CD4-positive, alpha-beta T cell treated with Interferon alpha-2 for 1 hour (primary cell): Measurements from ENCODE around the gene BRME1.

Source experiments
- DNase-seq, 2 donors: peaks; one replicate each; pipeline ENCODE4 v3.0.0-alpha.2; 2020 to 2022

Gene BRME1

DNA sequence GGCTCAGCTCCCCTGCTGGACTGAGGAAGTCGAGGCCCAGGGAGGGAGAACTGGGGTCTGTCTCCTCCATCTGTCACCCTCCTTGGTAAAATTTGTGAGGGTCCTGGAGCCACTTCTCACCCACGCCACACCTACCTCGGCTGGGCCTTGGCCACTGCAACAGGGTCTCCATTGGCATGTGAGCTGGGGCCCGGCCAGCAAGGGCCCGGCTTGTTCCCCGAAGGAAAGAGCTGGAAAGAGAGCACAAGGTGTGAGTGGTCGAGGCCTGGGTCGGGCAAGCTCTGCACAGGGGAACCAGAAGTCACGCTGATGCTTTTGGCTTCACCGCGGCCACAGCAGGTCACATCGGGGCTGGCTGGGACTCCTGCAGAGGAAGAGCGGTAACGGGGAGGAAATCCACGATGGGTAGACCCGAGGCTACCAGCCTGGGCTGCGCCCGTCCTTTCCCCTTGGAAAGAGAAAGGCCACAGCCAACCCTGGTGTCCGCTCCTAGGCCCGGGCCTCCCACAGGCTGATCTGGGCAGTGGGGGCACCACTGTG lies 20.0 kb downstream of the BRME1 start:
- DNase-seq, result no peak

DNA sequence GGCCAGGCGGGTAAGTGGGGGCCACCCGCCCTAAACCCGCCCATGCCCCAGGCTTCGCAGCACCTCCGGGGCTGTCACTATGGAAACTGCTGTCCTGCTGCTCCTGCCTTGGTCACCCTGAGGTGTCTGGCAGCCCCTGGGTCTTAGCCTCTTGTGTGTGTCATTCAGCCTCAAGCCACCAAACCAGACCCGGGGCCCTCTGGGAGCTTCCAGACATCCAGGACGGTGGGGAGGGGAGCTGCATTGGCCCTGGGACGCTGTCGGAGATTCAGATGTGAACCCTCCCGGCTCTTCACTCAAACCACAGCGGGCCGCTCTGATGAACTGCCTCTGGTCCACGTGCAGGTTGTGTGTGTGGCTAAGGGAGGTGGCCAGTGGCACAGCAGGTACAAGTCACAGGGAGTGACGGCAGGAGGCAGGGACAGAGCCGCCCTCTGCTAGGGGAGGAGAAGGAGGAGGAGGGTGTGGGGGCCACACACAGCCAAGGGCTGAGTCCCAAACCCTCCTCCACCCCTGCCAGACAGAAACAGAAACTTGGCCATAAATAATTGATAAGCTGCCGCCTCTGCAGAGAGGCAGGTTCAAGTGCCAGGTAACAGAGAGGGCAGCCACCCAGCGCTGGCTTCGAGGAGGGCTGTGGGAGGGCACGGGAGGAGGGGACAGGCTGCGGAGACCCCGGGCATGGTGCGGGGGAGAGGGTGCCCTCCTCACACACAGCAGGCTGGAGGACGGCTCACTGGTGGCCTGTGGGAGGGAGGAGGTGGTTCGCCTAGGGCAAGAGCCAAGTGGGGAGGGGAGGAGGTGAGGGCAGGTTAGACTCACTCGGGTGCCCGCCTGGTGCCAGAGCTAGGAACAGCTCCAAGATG lies 21.0 kb downstream of the BRME1 start:
- DNase-seq, result no peak

DNA sequence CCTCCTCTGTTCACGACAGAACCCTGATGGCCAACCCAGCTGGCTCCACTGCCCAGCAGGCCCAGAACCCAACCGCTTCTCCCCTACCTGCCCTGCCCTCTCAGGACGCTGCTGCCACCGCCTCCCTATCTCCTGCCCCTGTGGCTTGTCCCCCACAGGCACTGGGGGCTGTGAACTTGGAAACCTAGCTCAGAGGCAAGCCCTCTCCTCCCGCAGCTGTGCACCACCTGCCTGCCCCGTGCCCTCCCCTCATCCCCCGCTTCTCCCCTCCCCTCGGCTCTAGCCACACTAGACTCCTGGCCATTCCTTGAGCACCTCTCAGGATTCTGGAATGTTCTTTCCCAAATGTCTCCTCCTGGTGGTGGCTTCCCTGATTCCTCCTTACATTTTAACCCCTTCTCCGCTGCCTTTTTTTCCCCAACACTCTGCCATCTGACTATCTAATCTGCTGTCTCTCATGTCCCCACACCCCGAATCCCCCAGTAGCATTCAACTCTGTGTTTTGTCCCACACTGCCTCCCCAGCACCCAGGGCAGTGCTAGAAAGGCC lies 22.3 kb downstream of the BRME1 start:
- DNase-seq, result no peak

DNA sequence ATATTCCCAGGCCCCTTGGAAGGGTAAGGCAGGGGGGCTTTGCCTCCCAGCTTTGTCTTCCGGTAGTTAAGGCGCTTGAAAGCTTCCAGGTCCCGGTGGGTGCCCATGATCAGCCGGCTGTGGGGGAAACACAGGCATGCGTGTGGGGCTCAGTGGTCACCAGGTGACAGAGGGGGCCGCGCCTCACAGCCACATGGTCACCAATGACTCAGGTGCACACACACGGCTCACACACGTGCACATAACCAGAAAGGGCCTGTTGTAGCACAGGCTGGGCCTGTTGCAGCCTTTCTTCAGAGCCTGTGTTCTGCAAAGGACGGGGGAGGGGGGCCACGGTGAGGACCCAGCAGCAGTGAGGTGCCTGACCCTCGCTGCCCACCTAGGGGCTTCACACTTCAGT lies 23.1 kb downstream of the BRME1 start:
- no peak for DNase-seq

DNA sequence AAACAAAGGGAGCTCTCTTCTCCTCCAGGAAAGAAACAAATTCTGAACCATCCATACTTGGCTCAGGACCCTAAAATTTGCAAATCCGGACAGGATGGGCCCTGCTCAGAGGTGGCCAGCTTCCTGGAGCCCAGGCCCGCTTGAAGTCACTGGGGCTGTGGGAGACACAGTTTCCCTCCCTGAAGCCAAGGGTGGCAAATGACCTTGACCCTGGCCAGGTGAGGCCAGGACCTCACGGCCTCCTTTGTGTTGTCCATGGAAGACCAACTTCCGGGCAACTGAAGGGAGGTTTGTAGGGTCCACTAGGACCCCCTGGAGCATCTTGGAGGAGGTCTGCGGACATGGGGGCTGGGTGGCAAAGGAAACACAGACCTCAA lies 23.5 kb downstream of the BRME1 start:
- no peak for DNase-seq

DNA sequence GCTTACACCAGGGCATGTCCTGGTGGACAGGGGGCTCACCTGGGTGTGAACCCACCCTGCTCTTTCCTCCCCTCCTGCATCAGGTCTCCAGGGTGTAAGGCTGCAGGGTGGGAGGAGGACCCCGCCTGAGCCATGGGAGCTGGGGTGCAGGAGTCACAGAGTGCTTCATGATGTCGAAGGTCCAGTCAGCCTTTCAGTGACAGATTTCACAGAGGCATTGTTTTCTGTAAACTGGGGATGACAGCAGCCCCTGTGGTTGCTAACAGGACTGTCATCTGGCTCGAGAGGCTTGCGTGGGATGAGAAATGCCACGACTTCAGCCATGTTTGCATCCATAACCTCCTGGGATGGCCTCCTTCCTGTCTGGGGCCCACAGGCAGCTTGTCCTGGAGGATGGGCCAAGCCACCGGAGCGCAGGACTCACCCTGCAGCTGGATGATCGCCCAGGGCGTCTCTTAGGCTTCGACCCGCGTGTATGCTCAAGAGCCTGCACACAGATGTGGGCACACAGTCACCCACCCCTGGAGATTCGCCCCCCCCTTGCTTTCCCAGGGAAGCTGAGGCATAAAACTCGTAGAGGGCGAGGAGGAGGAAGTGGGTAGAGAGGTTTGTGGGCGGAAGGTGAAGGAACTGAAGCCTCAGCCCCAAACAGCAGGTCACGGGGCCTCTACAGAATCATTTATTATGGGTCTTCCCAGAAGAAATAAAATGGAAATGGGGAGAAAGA lies 24.1 kb downstream of the BRME1 start:
- peak in 1 of 2 donors; percentile 55 for DNase-seq

DNA sequence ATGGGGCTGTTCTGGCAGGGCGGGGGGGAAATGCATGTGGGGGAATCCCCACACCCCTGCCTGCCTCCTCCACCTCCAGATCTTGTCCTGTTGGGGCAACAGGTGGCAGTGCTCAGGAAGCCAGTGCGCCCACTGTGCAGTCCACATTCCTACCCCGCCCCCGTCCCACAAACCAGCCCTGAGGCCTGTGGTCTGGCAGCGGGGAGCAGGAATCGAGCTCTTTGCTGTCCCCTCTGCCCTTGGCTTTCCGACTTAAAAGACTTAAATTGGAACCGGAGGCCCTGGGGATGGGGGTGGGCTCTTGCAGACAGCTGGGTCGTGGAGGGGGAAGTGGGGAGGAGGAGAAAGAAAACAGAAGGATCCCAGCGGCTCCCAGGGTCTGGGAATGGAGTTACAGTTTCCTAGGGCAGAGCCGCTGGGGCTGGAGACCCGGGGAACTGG lies 24.6 kb downstream of the BRME1 start:
- peak in 1 of 2 donors; percentile 43 for DNase-seq

DNA sequence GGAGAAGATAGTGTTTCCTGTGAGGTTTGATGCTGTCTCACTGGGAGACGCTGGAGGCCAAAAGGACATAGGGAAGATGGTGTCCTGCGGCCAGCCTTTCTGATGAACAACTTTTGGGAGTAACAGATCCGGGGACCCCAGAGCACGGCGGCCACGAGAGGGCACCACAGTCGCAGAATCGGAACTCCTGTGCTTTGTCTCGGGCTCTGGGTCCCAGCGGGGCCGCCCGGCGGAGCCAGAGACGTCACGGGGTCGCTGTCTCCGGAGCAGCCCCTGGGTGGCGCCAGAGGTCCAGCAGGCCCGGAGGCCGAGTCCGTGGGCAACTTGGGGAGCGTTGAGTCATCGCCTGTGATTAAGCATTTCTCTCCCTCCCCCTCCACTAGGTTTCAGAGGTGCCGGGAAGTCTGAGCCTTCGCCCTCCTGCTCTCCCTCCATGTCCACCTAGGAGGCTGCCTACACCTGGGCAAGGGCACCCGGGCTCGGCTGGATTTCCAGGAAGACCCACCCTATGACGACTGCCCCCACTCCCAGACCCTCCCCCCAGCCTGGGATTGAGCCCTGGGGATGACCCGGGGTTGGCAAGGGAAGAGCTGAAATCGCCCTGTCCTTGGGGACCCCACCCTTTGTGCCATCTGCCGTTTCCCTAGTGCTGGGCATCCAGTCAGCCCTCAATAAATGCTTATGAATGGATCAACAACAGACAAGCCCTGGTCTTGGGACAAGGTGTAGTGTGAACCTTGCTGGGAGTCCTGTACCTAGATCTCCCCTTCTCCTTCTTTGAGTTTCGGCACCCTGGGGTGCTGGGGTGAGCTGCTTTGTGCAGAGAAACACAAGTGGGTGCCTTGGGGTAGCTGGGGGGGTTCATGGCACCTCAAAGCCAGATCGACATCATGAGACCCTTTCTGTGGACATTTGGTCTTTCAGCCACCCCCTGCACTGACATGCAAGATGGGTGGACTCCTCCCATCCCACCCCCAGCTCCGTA lies 25.6 kb downstream of the BRME1 start:
- DNase-seq, result peak; percentile 97 to 98

DNA sequence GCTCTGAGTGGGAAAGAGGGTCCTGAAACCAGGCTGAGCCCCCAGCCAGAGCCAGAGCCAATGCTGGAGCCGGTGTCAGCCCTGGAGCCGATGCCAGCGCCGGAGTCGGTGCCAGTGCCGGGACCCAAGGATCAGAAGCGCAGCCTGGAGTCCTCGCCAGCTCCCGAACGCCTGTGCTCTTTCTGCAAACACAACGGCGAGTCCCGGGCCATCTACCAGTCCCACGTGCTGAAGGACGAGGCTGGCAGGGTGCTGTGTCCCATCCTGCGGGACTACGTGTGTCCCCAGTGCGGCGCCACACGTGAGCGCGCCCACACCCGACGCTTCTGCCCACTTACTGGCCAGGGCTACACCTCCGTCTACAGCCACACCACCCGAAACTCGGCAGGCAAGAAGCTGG lies 28.6 kb downstream of the BRME1 start:
- no peak for DNase-seq

DNA sequence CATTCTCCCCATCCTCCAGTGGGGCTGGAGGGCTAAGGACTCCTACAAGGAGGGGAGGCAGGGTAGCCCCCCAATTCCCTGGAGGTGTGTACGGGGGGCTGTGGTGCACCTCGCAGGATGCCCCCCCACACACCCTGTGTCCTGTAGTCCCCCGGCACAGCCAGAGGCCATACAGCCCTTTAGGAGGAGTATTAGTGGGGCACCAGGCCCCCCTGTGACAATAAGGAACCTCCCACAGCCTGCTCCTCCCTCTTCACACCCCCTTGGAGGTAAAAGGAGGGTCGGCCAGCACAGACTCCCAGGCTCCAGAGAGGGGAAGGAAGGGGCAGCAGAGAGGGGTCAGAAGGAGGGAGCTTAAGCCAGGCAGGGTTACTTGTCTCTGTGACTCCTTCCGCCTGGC lies 29.1 kb downstream of the BRME1 start, which contains the start of gene NANOS3:
NANOS3 (plus strand) TSS at position 301 of the 400 bp plus-strand sequence. CDS start 115 bp downstream, outside the sequence.
- no peak for DNase-seq

DNA sequence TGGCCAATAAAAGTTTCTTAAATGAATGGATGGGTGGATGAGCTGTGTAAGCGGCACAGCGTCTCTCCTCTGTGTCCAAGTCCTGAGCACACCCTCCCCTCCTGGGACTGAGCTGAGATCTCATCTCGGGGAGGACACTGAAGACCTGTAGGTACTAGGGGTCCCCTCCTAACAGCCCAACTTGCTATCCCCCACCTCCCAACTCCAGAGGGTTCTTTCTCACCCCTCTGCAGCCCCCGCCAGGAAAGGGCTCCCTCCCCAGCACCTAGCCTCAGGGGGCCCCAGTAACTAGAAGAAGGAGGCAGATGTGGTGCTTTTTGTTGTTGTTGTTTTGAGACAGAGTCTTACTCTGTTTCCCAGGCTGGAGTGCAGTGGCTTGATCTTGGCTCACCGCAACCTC lies 30.1 kb downstream of the BRME1 start:
- no peak for DNase-seq

DNA sequence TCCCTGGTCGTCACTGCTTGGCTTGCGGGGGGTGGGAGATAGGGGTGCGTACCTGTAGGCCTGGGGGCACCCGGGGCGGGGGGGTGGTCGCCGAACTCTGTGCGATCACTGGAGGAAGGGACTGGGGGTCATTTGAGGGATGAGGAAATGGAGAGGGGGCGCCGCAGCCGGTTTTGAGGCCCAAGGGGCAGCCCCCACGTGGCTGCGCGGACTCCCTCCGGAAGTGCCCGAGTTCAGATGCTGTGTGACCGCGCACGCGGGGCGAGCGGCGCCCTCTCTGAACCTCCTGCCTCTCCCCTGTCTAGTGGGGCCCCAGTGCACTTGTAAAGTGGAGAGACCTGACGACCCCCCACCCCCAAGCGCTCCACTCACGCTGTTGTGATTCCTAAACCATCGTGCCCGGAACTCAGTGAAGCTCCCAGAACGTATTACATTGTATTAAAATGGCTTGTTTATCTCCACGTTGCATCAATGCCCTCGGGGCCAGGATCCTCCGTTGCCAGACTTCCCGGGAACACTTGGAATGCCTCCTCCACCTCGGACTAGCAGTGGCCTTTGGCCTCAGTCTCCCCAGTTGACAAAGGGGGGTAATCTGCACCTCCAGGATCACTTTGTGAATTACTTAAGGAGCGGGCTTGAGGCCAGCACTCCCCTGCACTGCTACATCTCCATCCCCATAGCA lies 31.9 kb downstream of the BRME1 start:
- no peak for DNase-seq

DNA sequence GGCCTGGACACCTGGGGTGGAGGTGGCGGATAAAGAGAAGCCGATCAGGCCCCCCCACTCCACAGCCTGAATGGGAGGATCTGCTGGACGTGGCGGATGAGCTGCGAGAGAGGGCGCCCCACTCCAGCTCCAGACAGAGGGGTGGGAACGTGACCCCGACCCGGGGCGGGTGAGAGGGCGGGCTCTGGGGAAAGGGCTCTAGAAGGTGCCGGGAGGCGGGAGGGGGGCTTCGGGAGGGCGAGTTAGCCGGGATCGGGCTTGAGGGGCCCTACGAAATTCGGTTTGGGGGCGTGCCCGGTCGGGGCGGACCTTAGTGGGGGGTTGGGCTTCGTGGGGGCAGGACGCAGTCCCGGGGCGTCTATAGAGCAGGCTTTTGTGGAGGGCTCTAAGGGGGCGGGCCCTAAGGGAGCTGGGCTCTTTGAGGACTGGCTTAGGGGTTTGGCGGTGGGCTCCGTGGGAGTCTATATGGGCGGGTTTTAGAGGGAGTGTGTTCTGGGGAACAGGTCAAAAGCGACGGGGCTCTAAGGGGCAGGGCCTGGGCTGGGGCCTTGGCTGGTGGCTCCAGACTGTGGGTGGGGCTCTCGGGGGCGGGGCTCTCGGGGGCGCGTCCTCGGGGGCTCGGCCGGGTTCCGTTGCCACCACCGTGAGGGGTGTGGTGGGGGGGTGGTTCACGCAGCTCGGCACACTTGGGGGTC lies 33.1 kb downstream of the BRME1 start:
- DNase-seq, result no peak

DNA sequence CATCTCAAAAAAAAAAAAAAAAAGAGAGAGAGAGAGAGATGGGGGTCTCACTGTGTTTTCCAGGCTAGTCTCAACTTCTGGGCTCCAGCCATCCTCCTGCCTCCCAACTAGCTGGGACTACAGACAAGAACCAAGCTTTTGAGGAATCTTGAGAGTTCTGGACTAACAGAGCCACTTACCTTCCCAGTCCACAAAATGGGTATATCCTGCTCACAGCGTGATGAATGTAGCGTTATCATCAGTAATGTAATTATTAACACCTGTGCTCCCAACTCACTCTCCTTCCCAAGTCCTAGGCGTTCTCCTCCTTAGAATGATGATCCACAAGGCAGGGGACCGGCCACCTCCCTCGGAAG lies 33.6 kb downstream of the BRME1 start:
- no peak for DNase-seq

DNA sequence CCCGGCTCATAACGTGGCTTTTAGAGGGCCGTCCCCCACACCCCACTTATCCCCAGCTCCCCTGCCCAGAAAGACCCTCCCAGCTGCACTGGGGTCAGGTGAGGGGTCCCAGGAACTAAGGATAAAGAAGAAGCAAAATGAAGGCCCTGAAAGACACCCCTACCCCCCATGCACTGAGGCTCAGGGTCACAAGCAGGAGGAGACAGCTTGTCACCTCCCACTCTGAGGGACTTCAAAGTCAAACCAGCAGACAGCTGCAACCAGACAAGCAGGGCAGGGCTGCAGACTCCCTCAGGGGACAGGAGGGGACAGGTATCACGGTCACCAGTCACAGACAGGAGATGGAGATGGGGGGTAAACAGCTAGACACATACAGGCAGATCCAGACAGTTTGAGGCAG lies 35.0 kb downstream of the BRME1 start:
- DNase-seq, result no peak

DNA sequence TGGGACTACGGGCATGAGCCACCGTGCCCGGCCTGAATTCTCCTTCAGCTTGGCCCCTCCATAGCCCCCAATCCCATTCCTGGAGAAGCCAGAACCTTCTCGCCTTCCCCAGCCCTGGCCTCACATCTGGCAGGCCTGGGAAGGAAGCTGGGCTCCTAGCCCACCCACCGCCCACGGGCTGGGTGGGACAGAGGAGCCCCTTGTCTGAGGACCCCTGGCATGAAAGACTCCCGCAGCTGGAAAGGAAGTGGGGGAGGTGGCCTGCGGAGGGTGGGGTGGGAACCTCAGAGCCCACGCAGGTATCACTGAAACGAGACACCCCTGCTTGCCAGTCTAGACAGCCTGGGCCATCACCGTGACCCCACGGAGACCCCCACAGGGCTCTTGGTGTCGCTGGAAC lies 36.6 kb downstream of the BRME1 start:
- DNase-seq, result no peak

DNA sequence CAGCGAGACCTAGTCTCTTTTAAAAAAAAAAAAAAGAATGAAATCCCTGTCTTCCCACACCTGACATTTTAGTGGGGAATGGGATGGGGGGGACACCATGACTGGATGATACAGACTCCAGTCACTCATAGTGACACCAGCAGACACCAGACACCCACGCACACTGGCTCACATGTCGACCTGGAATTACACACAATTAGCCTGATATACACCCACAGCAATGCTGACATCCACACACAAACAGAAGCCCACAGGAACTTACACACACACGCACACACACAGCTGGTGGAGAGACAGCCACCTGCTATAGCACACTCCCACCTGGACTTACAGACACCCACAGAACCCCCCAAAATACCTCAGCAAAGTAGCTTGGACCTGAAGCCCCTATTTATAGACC lies 37.3 kb downstream of the BRME1 start:
- DNase-seq, result no peak

DNA sequence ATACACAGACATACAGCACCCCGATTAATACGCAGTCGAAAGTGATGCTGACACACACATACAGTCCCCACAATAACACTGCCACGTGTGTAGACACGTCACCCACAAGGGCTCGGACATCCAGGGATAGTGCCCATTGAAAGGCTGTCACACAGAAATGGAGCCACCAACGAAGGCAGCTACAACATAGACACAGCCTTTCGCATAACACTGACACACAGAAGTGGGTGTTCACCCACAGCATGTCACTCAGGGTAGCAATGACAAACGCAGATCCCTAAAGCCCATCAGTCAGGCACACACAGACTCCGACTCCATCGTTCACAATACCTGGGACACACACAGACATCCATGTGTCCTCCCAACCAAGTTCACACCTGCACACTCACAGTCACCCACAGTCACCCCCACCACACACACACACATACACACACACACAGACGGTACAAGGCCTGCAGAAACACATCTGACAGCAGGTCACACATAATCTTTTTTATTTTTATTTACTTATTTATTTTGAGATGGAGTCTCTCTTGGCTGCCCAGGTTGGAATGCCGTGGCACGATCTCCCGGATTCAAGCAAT lies 39.4 kb downstream of the BRME1 start:
- no peak for DNase-seq

DNA sequence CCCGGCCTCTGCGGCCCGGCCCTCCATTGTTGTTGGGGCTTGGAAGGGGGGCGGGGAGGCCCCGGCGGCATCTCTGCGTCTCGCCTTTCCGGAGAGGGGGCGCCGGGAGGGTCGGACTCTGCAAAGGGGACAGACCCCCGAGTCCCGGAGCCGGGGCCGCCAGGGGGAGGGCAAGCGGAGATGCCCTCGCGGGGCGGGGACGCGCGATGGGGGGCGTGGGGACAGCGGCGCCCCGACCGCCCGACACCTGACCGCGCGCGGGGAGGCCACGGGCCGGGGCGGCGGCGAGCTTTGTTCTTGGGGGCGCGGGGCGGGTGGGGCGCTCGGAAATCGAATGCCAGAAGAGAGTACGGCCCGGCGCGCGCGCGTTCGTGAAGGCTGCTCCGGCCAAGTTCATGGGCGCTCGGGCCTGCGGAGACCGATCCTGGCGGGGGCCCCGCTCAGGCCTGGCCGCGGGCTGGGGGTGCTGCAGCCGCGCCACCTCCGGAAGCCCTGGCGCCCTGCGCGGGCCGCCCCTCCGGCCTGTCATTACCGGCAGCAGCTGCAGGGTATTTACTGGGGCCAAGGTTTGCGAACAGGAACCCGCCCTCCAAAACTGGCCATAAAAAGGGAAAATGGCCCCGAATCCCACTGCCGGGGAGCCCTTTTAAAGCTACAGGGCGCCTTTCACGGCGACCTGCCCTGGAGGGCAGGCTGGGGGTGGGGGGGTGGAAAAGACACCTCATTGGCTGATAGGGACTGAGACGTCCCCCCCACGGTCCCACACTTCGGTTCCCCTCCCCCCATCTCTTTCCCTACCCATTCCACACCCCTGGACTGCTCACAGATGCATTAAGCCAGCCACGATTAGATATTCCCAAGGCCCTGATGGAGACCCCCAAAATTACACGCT lies 40.1 kb downstream of the BRME1 start:
- peak in 1 of 2 donors; percentile 31 for DNase-seq
